ENCODE measurements around the gene TBCE.
A peak's percentile ranks its signal among the peaks of the same experiment; 100 is the strongest.

GRCh38 chr1:235367000-235367908 lies at the start of gene TBCE:
- TF ChIP-seq CTCF (IDR thresholded peaks at IDR 0.05): no peak
- peak in 1 of 2 donors; percentile 70 for TF ChIP-seq POLR2A (IDR thresholded peaks at IDR 0.05)
